CD8-positive, alpha-beta memory T cell (primary cell): ENCODE measurements around the gene CANT1. TPM values are rescaled to one million over a fixed set of nuclear protein-coding genes. Genes with fewer than 3 reads are reported as not detected.

Experiments used
- CTCF ChIA-PET: fragments of 350-600 bp; sonication (Branson Sonifier 250); formaldehyde crosslinking; loops from one replicate; lab custom pipeline; 2021; ENCODE audit warnings: antibody characterized with exemption; lab: Charles Lee
- POLR2A ChIA-PET: fragments of 350-600 bp; sonication (Branson Sonifier 250); formaldehyde crosslinking; loops from one replicate; lab custom pipeline; 2021; ENCODE audit warnings: antibody characterized with exemption; lab: Charles Lee
- DNase-seq, 5 donors: peaks; one replicate each; pipeline versions ENCODE4 v3.0.0 to v3.0.0-alpha.2; 2020 to 2022; ENCODE audit warnings: mixed read lengths in 1 of 5
- H3K27ac ChIP-seq: one replicate; pipeline ENCODE4 v1.7.0; 2013; ENCODE audit warnings: low read depth, mild to moderate bottlenecking, low read length, moderate library complexity
- H3K27me3 ChIP-seq: 2 replicates; pipeline ENCODE4 v1.7.0; 2013; ENCODE audit warnings: low read length, mild to moderate bottlenecking; ENCODE audit not compliant: insufficient read depth, poor library complexity, severe bottlenecking
- H3K36me3 ChIP-seq: 2 replicates; pipeline ENCODE4 v1.7.0; 2013; ENCODE audit warnings: mild to moderate bottlenecking, low read length, moderate library complexity; ENCODE audit not compliant: insufficient read depth
- H3K4me1 ChIP-seq: 2 replicates; pipeline ENCODE4 v1.7.0; 2013; ENCODE audit warnings: mild to moderate bottlenecking, low read length, moderate library complexity; ENCODE audit not compliant: insufficient read depth
- H3K4me3 ChIP-seq: 2 replicates; pipeline ENCODE4 v1.7.0; 2013; ENCODE audit warnings: mild to moderate bottlenecking, low read length
- H3K9me3 ChIP-seq: 2 replicates; pipeline ENCODE4 v1.7.0; 2013; ENCODE audit warnings: mild to moderate bottlenecking, low read length
- H3K27ac Mint-ChIP-seq, 8 donors: one replicate each; pipeline ENCODE4 v1.8.0; 2020 to 2021; ENCODE audit warnings: mixed read lengths in 8 of 8, mild to moderate bottlenecking in 6 of 8, inconsistent platforms in 3 of 8, moderate library complexity in 3 of 8
- H3K27me3 Mint-ChIP-seq, 2 donors: one replicate each; pipeline ENCODE4 v1.8.0; 2020 to 2021; ENCODE audit warnings: mixed read lengths in 2 of 2, mild to moderate bottlenecking in 1 of 2, moderate library complexity in 1 of 2
- H3K36me3 Mint-ChIP-seq, 3 donors: one replicate each; pipeline ENCODE4 v1.8.0; 2020 to 2021; ENCODE audit warnings: mixed read lengths in 3 of 3, inconsistent platforms in 1 of 3, mild to moderate bottlenecking in 1 of 3
- H3K4me1 Mint-ChIP-seq, 3 donors: one replicate each; pipeline ENCODE4 v1.8.0; 2020 to 2021; ENCODE audit warnings: mixed read lengths in 3 of 3, inconsistent platforms in 1 of 3, mild to moderate bottlenecking in 1 of 3
- H3K4me3 Mint-ChIP-seq, 7 donors: one replicate each; pipeline ENCODE4 v1.8.0; 2020 to 2021; ENCODE audit warnings: mixed read lengths in 7 of 7, mild to moderate bottlenecking in 6 of 7, moderate library complexity in 4 of 7, inconsistent platforms in 2 of 7
- H3K9me3 Mint-ChIP-seq, 5 donors: one replicate each; pipeline ENCODE4 v1.8.0; 2020 to 2022; ENCODE audit warnings: mixed read lengths in 5 of 5, mild to moderate bottlenecking in 3 of 5, moderate library complexity in 2 of 5, inconsistent platforms in 1 of 5
- polyA plus RNA-seq: library from polyadenylated mRNA; unstranded; fragments of 300-500 nt; fragmentation: Illumina TruSeq; gene quantifications from one replicate; pipeline ENCODE4 v1.2.3, GENCODE V29; 2021
- total RNA-seq, 2 experiments: library from RNA; stranded (reverse); gene quantifications; one replicate each; pipeline ENCODE4 v1.2.3, GENCODE V29; 2021

CANT1 gene
- total and polyA plus RNA-seq, 3 experiments from 2014 or later, result 13.4 to 47.3 (median 45.5) TPM

DNA sequence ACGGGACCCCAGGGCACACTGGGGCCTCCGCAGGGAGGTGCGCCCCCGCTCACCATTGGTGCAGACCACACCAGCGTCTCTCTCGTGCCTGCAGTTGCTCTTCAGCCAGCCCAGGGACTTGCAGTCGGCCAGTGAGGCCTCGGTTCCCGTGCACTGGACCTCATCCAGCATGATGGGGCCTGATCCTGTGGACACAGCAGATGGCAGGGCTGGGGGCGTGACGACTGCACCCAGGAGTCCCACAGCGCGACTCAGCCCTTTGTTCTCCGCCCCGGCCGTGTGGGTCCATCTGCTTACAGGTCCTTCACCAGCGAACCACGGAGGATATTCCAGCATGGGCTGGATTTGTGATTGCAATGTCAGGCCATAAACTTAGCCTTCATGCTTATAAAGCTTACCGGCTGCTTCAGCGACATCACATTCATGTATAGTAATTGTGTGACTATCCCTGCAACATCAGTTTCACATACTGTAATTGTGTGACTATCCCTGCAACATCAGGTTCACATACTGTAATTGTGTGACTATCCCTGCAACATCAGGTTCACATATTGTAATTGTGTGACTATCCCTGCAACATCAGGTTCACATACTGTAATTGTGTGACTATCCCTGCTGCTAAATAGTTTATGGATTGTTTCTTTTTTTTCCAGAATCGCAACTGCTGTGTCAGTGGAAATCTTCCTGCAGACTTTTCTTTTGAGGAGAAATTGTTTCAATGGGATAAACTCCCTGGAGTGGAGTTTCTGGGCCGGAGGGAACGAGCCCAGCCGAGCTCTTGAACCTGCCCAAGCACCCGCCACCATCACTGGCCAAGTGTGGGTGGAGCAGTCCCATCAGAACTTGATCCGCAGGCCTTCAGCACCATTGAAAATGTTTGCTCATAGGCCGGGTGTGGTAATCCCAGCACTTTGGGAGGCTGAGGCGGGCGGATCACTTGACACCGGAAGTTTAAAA lies 34.7 kb downstream of the CANT1 start:
- no peaks in the 10 kb centered on the region for H3K9me3 ChIP-seq
- H3K4me1 ChIP-seq, result peaks cover 12% of the 10 kb centered on the region
- Mint-ChIP-seq H3K9me3 (no peaks in the 10 kb centered on the region), H3K27ac (no peak overlapping the region), H3K4me3 (no peak overlapping the region), H3K4me1 (peaks cover 5 to 20% (median 16%) of the 10 kb centered on the region in 3 donors), H3K27me3 (no peaks in the 10 kb centered on the region), H3K36me3 (no peaks in the 10 kb centered on the region)
- H3K36me3 ChIP-seq, result no peaks in the 10 kb centered on the region
- no peak overlapping the region for H3K27ac ChIP-seq
- ChIA-PET POLR2A (no interaction called here), CTCF (interaction anchor here (0.6 to 1.3 kb wide), 3 partner anchors 8 to 134 kb away, joined by 3 read pairs; no protein-coding TSS in a partner anchor)
- H3K4me3 ChIP-seq, result no peak overlapping the region
- no peaks in the 10 kb centered on the region for H3K27me3 ChIP-seq
- peak in 1 of 5 donors; percentile 44 for DNase-seq

DNA sequence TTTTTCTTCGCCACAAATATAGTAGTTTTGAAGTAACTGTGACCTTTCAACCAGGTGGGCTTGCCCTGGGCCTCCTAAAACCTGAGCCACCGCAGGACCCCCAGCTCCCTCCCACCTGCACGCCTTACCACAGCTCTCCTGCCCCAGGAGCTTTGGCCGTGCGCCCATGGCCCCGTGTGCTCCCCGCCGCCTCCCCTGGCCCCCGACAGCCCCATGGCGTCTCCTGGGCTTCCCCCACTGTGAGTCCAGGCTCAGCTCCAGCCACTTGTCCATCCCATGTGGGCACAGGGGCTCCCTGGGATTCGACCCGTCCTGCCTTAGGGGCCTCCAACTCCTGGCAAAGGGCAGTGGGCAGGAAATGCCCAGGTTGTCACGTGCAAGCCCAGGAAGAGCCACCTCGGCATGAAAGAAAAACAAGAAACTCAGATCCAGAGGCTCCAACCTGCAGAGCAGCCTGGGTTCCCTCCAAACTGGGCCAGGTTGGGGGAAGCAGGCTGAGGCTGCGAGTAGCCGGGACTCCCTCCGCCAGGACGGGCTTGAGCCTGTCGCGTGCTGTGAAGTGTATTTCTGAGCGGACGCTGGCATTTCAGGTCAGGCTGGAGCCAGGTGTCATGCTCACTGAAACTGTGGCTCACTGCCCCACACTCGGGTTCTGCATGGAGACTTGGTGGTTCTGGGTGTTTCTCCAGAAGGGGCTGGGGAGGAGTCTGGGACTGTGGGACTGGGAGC lies 35.6 kb downstream of the CANT1 start:
- Mint-ChIP-seq H3K9me3 (no peaks in the 10 kb centered on the region), H3K4me3 (no peak overlapping the region), H3K27me3 (no peaks in the 10 kb centered on the region), H3K36me3 (no peaks in the 10 kb centered on the region), H3K4me1 (peaks cover 5 to 18% (median 16%) of the 10 kb centered on the region in 3 donors), H3K27ac (no peak overlapping the region)
- CTCF ChIA-PET, result interaction anchor here (0.6 to 4.2 kb wide), 2 partner anchors 108 to 169 kb away, joined by 4 to 21 read pairs; no protein-coding TSS in a partner anchor
- H3K27me3 ChIP-seq, result no peaks in the 10 kb centered on the region
- no peaks in the 10 kb centered on the region for H3K9me3 ChIP-seq
- H3K4me1 ChIP-seq, result peaks cover 12% of the 10 kb centered on the region
- H3K27ac ChIP-seq, result no peak overlapping the region
- DNase-seq, result no peak
- POLR2A ChIA-PET, result no interaction called here
- no peaks in the 10 kb centered on the region for H3K36me3 ChIP-seq
- H3K4me3 ChIP-seq, result no peak overlapping the region

DNA sequence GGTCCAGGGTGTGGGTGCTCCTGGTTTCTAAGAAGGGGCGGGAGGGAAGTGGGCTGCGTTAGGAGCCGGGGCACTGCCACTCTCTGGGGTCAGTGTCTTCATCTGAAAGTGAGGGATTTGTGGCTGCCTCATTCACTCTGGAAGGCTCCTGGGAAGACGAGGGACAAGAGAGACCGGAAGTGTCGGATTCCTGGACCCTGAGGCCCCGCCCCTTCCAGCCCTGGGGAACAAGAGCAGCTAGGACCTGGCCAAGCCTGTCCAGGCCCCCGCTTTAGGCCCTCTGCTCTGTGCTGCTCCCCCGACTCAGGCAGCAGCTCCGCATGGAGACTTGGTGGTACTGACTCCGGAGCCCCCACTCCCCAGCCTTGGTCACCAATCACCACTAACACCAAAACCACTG lies 36.4 kb downstream of the CANT1 start:
- Histone ChIP-seq H3K4me1 (peaks cover 12% of the 10 kb centered on the region), H3K4me3 (no peak overlapping the region), H3K9me3 (no peaks in the 10 kb centered on the region), H3K27ac (no peak overlapping the region), H3K36me3 (no peaks in the 10 kb centered on the region), H3K27me3 (no peaks in the 10 kb centered on the region)
- Mint-ChIP-seq H3K4me1 (peaks cover 5 to 18% (median 16%) of the 10 kb centered on the region in 3 donors), H3K4me3 (no peak overlapping the region), H3K27ac (no peak overlapping the region), H3K27me3 (no peaks in the 10 kb centered on the region), H3K9me3 (no peaks in the 10 kb centered on the region), H3K36me3 (no peaks in the 10 kb centered on the region)
- ChIA-PET CTCF (interaction anchor here (4.2 kb wide), 1 partner anchor 107 kb away, joined by 21 read pairs; no protein-coding TSS in a partner anchor), POLR2A (no interaction called here)
- no peak for DNase-seq

DNA sequence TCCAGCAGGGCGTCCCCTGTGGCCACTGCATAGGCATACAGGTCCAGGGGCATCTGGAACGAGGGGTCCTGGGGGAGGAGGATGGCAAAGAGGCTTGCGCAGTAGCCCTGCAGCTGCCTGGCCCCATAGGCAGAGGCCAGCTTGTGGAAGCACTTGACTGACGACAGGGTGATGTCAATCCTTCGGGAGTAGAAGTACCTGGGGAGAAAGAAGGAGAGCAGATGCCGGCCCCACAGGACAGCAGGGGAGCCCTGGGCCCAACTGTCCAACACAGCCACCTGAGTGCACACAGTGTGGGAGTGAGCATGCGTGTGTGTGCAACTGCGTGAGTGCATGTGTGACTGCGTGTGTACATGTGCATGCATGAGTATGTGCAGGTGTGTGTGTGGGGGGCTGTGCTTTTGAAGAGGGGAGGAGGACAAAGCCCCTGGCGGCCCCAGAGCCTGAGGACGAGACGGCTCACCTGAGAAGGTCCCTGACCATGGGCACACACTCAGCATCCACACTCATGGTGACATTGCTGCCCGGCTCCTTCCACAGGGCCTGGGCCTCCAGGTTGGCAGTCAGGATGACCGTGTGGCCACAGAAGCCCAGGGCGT lies 37.0 kb downstream of the CANT1 start:
- no peaks in the 10 kb centered on the region for H3K9me3 ChIP-seq
- H3K4me1 ChIP-seq, result peaks cover 9% of the 10 kb centered on the region
- no peak for DNase-seq
- Mint-ChIP-seq H3K4me3 (no peak overlapping the region), H3K9me3 (no peaks in the 10 kb centered on the region), H3K27me3 (no peaks in the 10 kb centered on the region), H3K4me1 (peaks cover 5 to 13% (median 11%) of the 10 kb centered on the region in 3 donors), H3K36me3 (no peaks in the 10 kb centered on the region), H3K27ac (no peak overlapping the region)
- no peaks in the 10 kb centered on the region for H3K36me3 ChIP-seq
- ChIA-PET POLR2A (no interaction called here), CTCF (interaction anchor here (0.9 to 4.2 kb wide), 4 partner anchors 107 to 480 kb away, joined by 3 to 21 read pairs (median 6); no protein-coding TSS in a partner anchor)
- H3K27ac ChIP-seq, result no peak overlapping the region
- no peaks in the 10 kb centered on the region for H3K27me3 ChIP-seq
- no peak overlapping the region for H3K4me3 ChIP-seq

DNA sequence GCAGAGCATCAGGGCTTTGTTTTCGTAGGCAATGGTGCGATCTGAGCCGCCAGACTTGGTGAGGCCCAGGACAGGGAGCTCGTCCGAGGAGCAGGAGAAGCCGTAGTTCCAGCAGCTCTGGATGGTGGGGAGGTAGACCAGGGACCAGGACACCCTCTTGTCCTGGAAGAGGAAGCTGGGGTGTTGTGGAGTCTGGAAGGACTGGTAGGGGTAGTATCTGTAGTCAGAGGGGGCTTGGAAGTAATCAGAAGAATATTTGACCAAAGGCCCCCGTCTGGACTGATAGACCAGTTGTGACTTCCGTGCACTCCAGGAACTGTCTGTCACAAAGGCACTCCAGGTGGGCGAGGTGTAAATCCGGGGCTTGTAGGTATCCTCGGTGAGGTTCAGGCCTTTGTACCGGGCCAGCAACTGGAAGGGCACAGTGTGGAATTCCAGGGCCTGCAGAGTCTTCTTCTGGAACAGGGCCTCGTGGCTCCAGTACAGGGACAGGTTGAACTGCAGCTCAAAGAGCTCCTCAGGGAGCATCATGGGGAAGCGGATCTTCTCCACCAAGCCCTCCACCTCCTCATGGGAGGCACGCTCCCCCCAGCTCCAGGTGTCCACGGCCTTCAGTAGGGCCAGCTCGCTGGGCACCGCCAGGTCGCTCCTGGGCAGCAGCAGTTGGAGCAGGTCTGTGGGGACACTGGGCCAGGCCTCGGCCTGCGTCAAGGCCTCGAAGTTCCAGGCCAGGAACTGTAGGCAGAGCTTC lies 37.6 kb downstream of the CANT1 start:
- Histone ChIP-seq H3K4me3 (no peak overlapping the region), H3K27ac (no peak overlapping the region), H3K27me3 (no peaks in the 10 kb centered on the region), H3K9me3 (no peaks in the 10 kb centered on the region), H3K36me3 (no peaks in the 10 kb centered on the region), H3K4me1 (peaks cover 9% of the 10 kb centered on the region)
- Mint-ChIP-seq H3K4me3 (no peak overlapping the region), H3K9me3 (no peaks in the 10 kb centered on the region), H3K27ac (no peak overlapping the region), H3K36me3 (no peaks in the 10 kb centered on the region), H3K27me3 (no peaks in the 10 kb centered on the region), H3K4me1 (peaks cover 5 to 6% (median 6%) of the 10 kb centered on the region in 3 donors)
- DNase-seq, result no peak
- CTCF ChIA-PET, result interaction anchor here (0.6 to 4.2 kb wide), 16 partner anchors 8 to 527 kb away, joined by 3 to 21 read pairs (median 3); partner anchors contain the start of gene LGALS3BP
- POLR2A ChIA-PET, result no interaction called here

DNA sequence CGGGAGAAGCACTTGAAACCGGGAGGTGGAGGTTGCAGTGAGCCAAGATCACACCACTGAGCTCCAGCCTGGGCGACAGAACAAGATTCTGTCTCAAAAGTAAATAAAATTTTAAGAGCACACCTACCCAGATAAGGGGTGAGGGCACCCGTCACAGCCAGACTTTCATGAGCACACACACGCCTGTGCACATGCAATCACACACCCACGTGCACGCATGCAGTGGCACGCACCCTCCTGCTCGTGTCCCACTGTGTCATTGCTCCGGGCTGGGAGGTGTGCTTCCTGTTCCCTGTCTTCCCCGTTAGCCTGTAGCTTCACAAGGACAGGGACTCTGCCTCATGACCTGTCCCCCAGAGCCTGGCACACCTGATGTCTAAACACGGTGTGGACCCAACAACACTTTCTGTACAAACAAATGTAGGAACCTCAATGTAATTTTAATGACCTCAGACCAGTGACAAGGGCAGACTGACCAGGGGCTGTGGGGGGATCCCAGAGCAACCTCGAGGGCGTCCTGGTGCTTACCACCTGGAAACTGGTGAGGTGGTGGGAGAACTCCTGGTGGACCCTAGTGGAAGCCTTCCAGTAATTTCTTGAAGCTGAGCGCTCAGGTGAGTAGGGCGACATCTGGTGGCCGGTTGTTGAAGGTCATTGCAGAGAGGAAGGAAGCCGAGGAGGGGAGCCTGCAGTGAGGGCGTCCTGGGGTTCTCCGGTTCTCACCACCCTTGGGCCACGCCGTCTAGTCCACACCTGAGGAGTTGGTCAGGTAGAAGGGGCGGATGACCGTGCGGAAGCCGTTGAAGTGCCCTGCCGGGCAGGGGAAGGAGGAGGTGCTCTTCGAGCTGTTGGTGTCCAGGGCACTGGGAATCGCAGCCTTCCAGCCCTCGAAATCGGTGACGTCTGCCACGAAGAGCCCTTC lies 38.5 kb downstream of the CANT1 start:
- H3K9me3 ChIP-seq, result no peaks in the 10 kb centered on the region
- no peak overlapping the region for H3K4me3 ChIP-seq
- no peaks in the 10 kb centered on the region for H3K36me3 Mint-ChIP-seq
- no peaks in the 10 kb centered on the region for H3K27me3 ChIP-seq
- H3K4me1 ChIP-seq, result peaks cover 9% of the 10 kb centered on the region
- no peak overlapping the region for H3K4me3 Mint-ChIP-seq
- no peak overlapping the region for H3K27ac ChIP-seq
- POLR2A ChIA-PET, result no interaction called here
- H3K4me1 Mint-ChIP-seq, result peaks cover 5 to 6% (median 6%) of the 10 kb centered on the region in 3 donors
- no peaks in the 10 kb centered on the region for H3K36me3 ChIP-seq
- peak; percentile 45 to 81 (median 64) for DNase-seq
- H3K9me3 Mint-ChIP-seq, result no peaks in the 10 kb centered on the region
- H3K27me3 Mint-ChIP-seq, result no peaks in the 10 kb centered on the region
- H3K27ac Mint-ChIP-seq, result peak overlapping the region in 3 of 8 donors; percentile 60 to 78 (median 68)
- CTCF ChIA-PET, result interaction anchor here (0.6 to 4.2 kb wide), 18 partner anchors 9 to 526 kb away, joined by 3 to 21 read pairs (median 3); partner anchors contain the start of gene LGALS3BP
